Tracheal epithelial cell (primary cell): ENCODE measurements around the gene GPR12. TPM values are rescaled to one million over a fixed set of nuclear protein-coding genes. Genes with fewer than 3 reads are reported as not detected.

ENCODE experiments used
- total RNA-seq: library from RNA; depleted of rRNA; stranded (reverse); fragments of >200 nt; gene quantifications from 2 replicates; pipeline ENCODE4 v1.2.1, GENCODE V29; 2014

The GPR12 gene, protein sequence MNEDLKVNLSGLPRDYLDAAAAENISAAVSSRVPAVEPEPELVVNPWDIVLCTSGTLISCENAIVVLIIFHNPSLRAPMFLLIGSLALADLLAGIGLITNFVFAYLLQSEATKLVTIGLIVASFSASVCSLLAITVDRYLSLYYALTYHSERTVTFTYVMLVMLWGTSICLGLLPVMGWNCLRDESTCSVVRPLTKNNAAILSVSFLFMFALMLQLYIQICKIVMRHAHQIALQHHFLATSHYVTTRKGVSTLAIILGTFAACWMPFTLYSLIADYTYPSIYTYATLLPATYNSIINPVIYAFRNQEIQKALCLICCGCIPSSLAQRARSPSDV
- not detected in 2 replicates for total RNA-seq

GRCh38 chr13:26759907-26760831, at the start of gene GPR12:
Gene GPR12, minus strand, starts transcription at chr13:26760786. Its CDS starts 959 bp downstream, at chr13:26759827.

Other genes with a start within 250 kb of the GPR12 start
- 3.1 and 6.8 TPM in 2 replicates for gene WASF3, start 203.1 kb downstream of the GPR12 start, total RNA-seq